Fibroblast of villous mesenchyme (primary cell): ENCODE data around the gene MIER2. TPM values are rescaled to one million over a fixed set of nuclear protein-coding genes. Genes with fewer than 3 reads are reported as not detected.

ENCODE experiments used
- DNase-seq: peaks from one replicate; pipeline ENCODE4 v3.0.0-alpha.2; 2010; ENCODE audit warnings: low read depth
- H3K4me3 ChIP-seq: 2 replicates; pipeline ENCODE4 v1.5.1; 2011; ENCODE audit warnings: low read depth, mild to moderate bottlenecking, low read length
- CTCF ChIP-seq: IDR thresholded peaks from 2 replicates; pipeline ENCODE4 v1.5.1; 2012; ENCODE audit warnings: low read depth, mild to moderate bottlenecking, low read length; ENCODE audit not compliant: insufficient read depth
- total RNA-seq: library from RNA; depleted of rRNA; stranded (reverse); fragments of >200 nt; gene quantifications from 2 replicates; pipeline ENCODE4 v1.2.3, GENCODE V29; 2012

MIER2 gene
- total RNA-seq, 1 donor = 19.9 TPM

- TF ChIP-seq CTCF = no peak
- H3K4me3 ChIP-seq = no peak overlapping the region
- no peak for DNase-seq
Measured at GRCh38 chr19:370641-371330, 26.2 kb upstream of the MIER2 start.

GRCh38 chr19:369876-370275 is 25.3 kb upstream of the MIER2 start:
- H3K4me3 ChIP-seq = no peak overlapping the region
- TF ChIP-seq CTCF = no peak
- no peak for DNase-seq

GRCh38 chr19:369256-369655 is 24.7 kb upstream of the MIER2 start:
- DNase-seq = no peak

GRCh38 chr19:368630-369024 is 24.0 kb upstream of the MIER2 start:
- TF ChIP-seq CTCF = no peak
- DNase-seq = no peak
- no peak overlapping the region for H3K4me3 ChIP-seq

More at GRCh38 chr19:369256-369655, 24.7 kb upstream of the MIER2 start:
- H3K4me3 ChIP-seq = no peak overlapping the region
- TF ChIP-seq CTCF = no peak

- no peak for DNase-seq
- no peak for TF ChIP-seq CTCF
- H3K4me3 ChIP-seq = no peak overlapping the region
Measured at GRCh38 chr19:367963-368629, 23.5 kb upstream of the MIER2 start.

- no peak overlapping the region for H3K4me3 ChIP-seq
- DNase-seq = no peak
- TF ChIP-seq CTCF = no peak
Measured at GRCh38 chr19:367561-367960, 23.0 kb upstream of the MIER2 start.
